ENCODE measurements around the gene CDC42EP1. TPM values are rescaled to one million over a fixed set of nuclear protein-coding genes. Genes with fewer than 3 reads are reported as not detected.

CDC42EP1 gene
- polyA plus RNA-seq, 1 of the 3 experiments (the other 2 are of a cell fraction) = 24.9 TPM

DNA sequence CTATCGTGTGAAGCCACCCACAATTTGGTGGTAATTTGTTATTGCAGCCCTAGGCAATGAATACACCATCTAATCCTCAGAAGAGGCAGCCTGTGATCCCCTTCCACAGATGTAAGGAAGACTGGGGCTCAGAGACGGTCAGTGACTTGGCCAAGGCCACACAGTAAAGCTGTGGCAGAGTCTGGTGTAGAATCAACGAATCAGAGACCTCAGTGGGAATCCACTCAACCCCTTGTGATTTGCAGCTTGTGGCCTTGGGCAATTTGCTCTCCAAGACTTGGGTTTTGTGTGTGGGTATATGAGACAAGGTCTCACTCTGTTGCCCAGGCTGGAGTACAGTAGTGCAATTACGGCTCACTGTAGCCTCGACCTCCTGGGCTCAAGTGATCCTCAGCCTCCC lies 17.7 kb downstream of the CDC42EP1 start (continued):
- TF ChIP-seq, protein P1, sequence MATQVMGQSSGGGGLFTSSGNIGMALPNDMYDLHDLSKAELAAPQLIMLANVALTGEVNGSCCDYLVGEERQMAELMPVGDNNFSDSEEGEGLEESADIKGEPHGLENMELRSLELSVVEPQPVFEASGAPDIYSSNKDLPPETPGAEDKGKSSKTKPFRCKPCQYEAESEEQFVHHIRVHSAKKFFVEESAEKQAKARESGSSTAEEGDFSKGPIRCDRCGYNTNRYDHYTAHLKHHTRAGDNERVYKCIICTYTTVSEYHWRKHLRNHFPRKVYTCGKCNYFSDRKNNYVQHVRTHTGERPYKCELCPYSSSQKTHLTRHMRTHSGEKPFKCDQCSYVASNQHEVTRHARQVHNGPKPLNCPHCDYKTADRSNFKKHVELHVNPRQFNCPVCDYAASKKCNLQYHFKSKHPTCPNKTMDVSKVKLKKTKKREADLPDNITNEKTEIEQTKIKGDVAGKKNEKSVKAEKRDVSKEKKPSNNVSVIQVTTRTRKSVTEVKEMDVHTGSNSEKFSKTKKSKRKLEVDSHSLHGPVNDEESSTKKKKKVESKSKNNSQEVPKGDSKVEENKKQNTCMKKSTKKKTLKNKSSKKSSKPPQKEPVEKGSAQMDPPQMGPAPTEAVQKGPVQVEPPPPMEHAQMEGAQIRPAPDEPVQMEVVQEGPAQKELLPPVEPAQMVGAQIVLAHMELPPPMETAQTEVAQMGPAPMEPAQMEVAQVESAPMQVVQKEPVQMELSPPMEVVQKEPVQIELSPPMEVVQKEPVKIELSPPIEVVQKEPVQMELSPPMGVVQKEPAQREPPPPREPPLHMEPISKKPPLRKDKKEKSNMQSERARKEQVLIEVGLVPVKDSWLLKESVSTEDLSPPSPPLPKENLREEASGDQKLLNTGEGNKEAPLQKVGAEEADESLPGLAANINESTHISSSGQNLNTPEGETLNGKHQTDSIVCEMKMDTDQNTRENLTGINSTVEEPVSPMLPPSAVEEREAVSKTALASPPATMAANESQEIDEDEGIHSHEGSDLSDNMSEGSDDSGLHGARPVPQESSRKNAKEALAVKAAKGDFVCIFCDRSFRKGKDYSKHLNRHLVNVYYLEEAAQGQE (IDR thresholded peaks at IDR 0.05; ENCODE audit: low read depth, low read length) = no peak
- TF ChIP-seq, protein P2, sequence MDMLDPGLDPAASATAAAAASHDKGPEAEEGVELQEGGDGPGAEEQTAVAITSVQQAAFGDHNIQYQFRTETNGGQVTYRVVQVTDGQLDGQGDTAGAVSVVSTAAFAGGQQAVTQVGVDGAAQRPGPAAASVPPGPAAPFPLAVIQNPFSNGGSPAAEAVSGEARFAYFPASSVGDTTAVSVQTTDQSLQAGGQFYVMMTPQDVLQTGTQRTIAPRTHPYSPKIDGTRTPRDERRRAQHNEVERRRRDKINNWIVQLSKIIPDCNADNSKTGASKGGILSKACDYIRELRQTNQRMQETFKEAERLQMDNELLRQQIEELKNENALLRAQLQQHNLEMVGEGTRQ (IDR thresholded peaks at IDR 0.05; ENCODE audit: borderline replicate concordance, low read depth, low read length) = no peak
- TF ChIP-seq, protein P3, sequence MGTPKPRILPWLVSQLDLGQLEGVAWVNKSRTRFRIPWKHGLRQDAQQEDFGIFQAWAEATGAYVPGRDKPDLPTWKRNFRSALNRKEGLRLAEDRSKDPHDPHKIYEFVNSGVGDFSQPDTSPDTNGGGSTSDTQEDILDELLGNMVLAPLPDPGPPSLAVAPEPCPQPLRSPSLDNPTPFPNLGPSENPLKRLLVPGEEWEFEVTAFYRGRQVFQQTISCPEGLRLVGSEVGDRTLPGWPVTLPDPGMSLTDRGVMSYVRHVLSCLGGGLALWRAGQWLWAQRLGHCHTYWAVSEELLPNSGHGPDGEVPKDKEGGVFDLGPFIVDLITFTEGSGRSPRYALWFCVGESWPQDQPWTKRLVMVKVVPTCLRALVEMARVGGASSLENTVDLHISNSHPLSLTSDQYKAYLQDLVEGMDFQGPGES (IDR thresholded peaks at IDR 0.05; ENCODE audit: low read depth, low read length) = no peak
- TF ChIP-seq POLR2AphosphoS5 (IDR thresholded peaks at IDR 0.05; ENCODE audit: low read depth, low read length) (no peak), FOSL2 (IDR thresholded peaks at IDR 0.05; ENCODE audit: borderline replicate concordance, low read depth) (no peak), RXRA (IDR thresholded peaks at IDR 0.05; ENCODE audit: borderline replicate concordance, low read depth) (no peak)
- TF ChIP-seq, protein P4, sequence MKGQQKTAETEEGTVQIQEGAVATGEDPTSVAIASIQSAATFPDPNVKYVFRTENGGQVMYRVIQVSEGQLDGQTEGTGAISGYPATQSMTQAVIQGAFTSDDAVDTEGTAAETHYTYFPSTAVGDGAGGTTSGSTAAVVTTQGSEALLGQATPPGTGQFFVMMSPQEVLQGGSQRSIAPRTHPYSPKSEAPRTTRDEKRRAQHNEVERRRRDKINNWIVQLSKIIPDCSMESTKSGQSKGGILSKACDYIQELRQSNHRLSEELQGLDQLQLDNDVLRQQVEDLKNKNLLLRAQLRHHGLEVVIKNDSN (IDR thresholded peaks at IDR 0.05; ENCODE audit: borderline replicate concordance, low read depth) = no peak

DNA sequence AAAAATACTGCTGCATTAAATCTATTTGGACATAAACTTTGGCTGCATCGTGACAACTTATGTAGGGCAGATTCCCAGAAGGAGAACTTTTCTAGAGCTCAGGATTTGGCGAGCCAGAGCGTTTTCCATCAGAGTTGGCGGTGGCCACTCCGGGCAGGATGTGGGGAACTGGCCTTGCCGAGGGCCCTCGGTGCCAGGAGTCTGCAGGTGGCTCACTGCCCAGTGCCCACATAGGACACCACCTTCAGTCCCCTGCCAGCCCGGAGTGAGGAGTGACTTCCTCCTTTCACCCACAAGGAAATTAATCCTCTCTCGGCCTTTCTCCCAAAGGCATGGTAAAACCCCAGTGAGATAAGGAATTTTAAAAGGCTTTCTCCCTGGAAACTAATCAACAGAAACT lies 21.2 kb downstream of the CDC42EP1 start:
- Histone ChIP-seq H3K79me2 (ENCODE audit: insufficient read depth) (no peaks in the 10 kb centered on the region), H3K9me2 (no peaks in the 10 kb centered on the region), H4K20me1 (ENCODE audit: insufficient read depth) (no peaks in the 10 kb centered on the region), H3K4me3 (ENCODE audit: low read depth in 2 of 2, low read length in 1 of 2) (no peak overlapping the region), H3K36me3 (replicated peaks in 1 of 2; ENCODE audit: control insufficient read depth in 1 of 2, insufficient read depth in 2 of 2, low read length in 1 of 2) (no peaks in the 10 kb centered on the region), H3F3A (replicated peaks; ENCODE audit: insufficient read depth) (peaks cover 4% of the 10 kb centered on the region), H3K27me3 (ENCODE audit: insufficient read depth) (no peaks in the 10 kb centered on the region), H3K4me1 (ENCODE audit: control insufficient read depth in 1 of 2, insufficient read depth in 2 of 2, low read depth in 1 of 2, low read length in 1 of 2) (no peaks in the 10 kb centered on the region; a peak in 2 of 4 replicates), H2AFZ (ENCODE audit: low read depth) (no peak overlapping the region), H3K9me3 (no peaks in the 10 kb centered on the region), H3K4me2 (no peak overlapping the region), H3K9ac (no peak overlapping the region), H3K27ac (ENCODE audit: low read depth in 2 of 2, low read length in 1 of 2) (no peak overlapping the region)
- POLR2A ChIA-PET = no interaction called here
- TF ChIP-seq RXRA (IDR thresholded peaks at IDR 0.05; ENCODE audit: borderline replicate concordance, low read depth) = no peak
- DNase-seq = no peak
- WGBS (ENCODE audit: low lambda C conversion rate) = 59% methylated on average over 8 of the region's 9 CpGs
- CTCF ChIA-PET = interaction anchor here (3.7 to 3.9 kb wide), 2 partner anchors 14 to 43 kb away, joined by 13 to 32 read pairs; no protein-coding TSS in a partner anchor

Measured in SK-N-SH (cell line).